Mononuclear cell (primary cell): ENCODE results near the gene NKAIN4. TPM values are rescaled to one million over a fixed set of nuclear protein-coding genes. Genes with fewer than 3 reads are reported as not detected.
A peak's percentile ranks its signal among the peaks of the same experiment; 100 is the strongest.

ENCODE experiments used
- H3K27me3 ChIP-seq: 2 replicates; pipeline ENCODE4 v1.6.0; 2011; ENCODE audit warnings: low read length, control low read depth; ENCODE audit not compliant: insufficient read depth
- H3K4me1 ChIP-seq: 2 replicates; pipeline ENCODE4 v1.5.1; 2011; ENCODE audit warnings: mild to moderate bottlenecking, low read length, control low read depth; ENCODE audit not compliant: insufficient read depth
- H3K4me3 ChIP-seq: 2 replicates; pipeline ENCODE4 v1.5.1; 2011; ENCODE audit warnings: mild to moderate bottlenecking, low read length, moderate library complexity
- H3K9me3 ChIP-seq: 2 replicates; pipeline ENCODE4 v1.5.1; 2011; ENCODE audit warnings: low read depth, mild to moderate bottlenecking, control low read depth, low read length
- total RNA-seq: library from RNA; depleted of rRNA; stranded (reverse); fragments of >200 nt; gene quantifications from one replicate; pipeline ENCODE4 v1.2.3, GENCODE V29; 2012

The NKAIN4 gene
- total RNA-seq, 1 donor = not detected

GRCh38 chr20:63282946-63283345, 28.7 kb upstream of the NKAIN4 start:
- Histone ChIP-seq H3K4me1 (no peaks in the 10 kb centered on the region), H3K4me3 (no peak overlapping the region), H3K9me3 (no peaks in the 10 kb centered on the region), H3K27me3 (no peaks in the 10 kb centered on the region)

- H3K4me1 ChIP-seq = no peaks in the 10 kb centered on the region
- H3K27me3 ChIP-seq = no peaks in the 10 kb centered on the region
- no peaks in the 10 kb centered on the region for H3K9me3 ChIP-seq
- H3K4me3 ChIP-seq = no peak overlapping the region
Observed at GRCh38 chr20:63281742-63282665, 27.7 kb upstream of the NKAIN4 start.

GRCh38 chr20:63280929-63281545, 26.8 kb upstream of the NKAIN4 start:
- Histone ChIP-seq H3K9me3 (no peaks in the 10 kb centered on the region), H3K27me3 (no peaks in the 10 kb centered on the region), H3K4me1 (no peaks in the 10 kb centered on the region), H3K4me3 (no peak overlapping the region)

GRCh38 chr20:63280371-63280770, 26.1 kb upstream of the NKAIN4 start:
- H3K4me1 ChIP-seq = no peaks in the 10 kb centered on the region
- no peak overlapping the region for H3K4me3 ChIP-seq
- H3K27me3 ChIP-seq = no peaks in the 10 kb centered on the region
- H3K9me3 ChIP-seq = no peaks in the 10 kb centered on the region

- Histone ChIP-seq H3K4me3 (no peak overlapping the region), H3K4me1 (no peaks in the 10 kb centered on the region), H3K27me3 (no peaks in the 10 kb centered on the region), H3K9me3 (no peaks in the 10 kb centered on the region)
Observed at GRCh38 chr20:63279931-63280330, 25.7 kb upstream of the NKAIN4 start.

- no peaks in the 10 kb centered on the region for H3K27me3 ChIP-seq
- H3K9me3 ChIP-seq = no peaks in the 10 kb centered on the region
- no peak overlapping the region for H3K4me3 ChIP-seq
- peaks cover 4% of the 10 kb centered on the region for H3K4me1 ChIP-seq
Observed at GRCh38 chr20:63278661-63279060, 24.4 kb upstream of the NKAIN4 start.

- H3K27me3 ChIP-seq = no peaks in the 10 kb centered on the region
- no peak overlapping the region for H3K4me3 ChIP-seq
- peaks cover 10% of the 10 kb centered on the region for H3K4me1 ChIP-seq
- H3K9me3 ChIP-seq = no peaks in the 10 kb centered on the region
Observed at GRCh38 chr20:63277466-63278272, 23.4 kb upstream of the NKAIN4 start.

DNA sequence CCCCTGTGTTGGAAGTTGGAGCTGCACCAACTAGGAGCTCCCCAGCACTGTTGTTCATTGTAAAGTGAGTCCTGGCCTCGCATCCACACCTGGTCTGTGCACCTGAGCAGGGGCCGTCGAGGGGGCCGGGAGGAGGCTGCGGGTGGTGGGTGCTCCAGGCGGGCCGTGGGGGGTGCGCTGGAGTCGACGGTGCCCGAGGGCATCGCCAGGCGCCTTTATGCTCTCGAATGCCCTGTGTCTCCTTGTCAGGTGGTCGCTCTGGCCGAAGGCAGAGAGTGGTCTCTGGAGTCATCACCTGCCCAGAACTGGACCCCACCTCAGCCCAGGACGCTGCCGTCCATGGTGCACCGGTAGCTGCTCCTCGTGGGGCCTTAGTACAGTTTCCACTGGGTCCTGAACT, 22.7 kb upstream of the NKAIN4 start:
- no peak overlapping the region for H3K4me3 ChIP-seq
- H3K4me1 ChIP-seq = peaks cover 12% of the 10 kb centered on the region
- no peaks in the 10 kb centered on the region for H3K9me3 ChIP-seq
- no peaks in the 10 kb centered on the region for H3K27me3 ChIP-seq

DNA sequence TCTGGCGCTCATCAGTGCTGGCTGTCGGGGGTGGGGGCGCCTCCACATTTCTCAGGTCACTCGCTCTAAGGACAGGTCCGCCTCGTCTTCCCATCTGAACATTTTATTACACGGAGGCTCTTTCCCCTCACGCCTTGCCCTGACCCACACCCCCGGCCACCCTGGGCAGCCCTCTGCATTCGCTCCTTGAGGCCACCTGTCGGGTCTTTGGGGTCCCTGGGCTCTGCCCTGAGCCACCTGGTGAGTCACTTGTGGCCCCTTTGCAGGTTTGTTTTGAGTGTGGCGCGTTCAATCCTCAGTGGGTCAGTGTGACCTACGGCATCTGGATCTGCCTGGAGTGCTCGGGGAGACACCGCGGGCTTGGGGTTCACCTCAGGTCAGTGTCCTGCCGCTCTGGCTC, 21.6 kb upstream of the NKAIN4 start:
- Histone ChIP-seq H3K4me3 (no peak overlapping the region), H3K9me3 (no peaks in the 10 kb centered on the region), H3K27me3 (no peaks in the 10 kb centered on the region), H3K4me1 (peaks cover 17% of the 10 kb centered on the region)

DNA sequence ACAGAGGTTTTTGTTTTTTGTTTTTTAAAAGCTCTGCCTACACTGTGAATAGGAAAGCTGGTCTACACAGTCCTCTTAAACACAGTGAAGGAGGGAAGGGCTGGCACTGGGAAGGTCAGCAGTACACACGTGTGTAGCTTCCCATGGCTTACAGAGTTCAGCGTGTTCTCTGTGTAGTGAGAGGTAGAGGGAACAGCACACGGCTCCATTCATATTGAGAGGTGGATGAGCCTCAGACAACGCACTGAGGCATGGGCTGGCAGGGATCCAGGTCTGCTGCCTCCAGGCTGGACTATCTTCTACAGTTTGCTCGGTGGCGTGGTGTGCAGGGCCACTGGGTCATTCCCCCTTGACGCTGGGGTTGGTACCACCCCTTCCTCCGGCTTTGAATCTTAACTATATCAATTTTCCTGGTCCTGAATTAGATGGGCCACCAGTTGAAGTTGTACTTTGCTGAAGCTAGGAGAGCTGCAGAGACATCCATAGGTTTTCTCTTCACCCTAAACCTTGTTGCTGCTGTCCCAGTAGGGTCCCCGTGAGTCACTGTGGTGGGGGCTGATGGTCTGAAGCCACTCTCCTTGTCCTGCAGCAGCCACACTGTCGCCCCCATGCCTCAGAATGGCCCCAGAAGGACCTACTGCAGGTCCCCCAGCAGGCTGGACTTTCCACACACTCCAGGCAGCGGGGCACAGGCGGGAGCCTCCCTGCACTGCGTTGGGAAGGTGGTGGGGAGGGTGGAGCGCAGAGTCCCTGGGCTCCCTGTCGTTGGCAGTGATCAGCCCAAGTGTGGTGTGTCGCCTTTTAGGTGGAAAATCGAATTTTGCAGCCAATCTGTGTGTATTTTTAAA, 20.3 kb upstream of the NKAIN4 start:
- H3K4me3 ChIP-seq = no peak overlapping the region
- no peaks in the 10 kb centered on the region for H3K9me3 ChIP-seq
- H3K4me1 ChIP-seq = peaks cover 17% of the 10 kb centered on the region
- H3K27me3 ChIP-seq = no peaks in the 10 kb centered on the region

DNA sequence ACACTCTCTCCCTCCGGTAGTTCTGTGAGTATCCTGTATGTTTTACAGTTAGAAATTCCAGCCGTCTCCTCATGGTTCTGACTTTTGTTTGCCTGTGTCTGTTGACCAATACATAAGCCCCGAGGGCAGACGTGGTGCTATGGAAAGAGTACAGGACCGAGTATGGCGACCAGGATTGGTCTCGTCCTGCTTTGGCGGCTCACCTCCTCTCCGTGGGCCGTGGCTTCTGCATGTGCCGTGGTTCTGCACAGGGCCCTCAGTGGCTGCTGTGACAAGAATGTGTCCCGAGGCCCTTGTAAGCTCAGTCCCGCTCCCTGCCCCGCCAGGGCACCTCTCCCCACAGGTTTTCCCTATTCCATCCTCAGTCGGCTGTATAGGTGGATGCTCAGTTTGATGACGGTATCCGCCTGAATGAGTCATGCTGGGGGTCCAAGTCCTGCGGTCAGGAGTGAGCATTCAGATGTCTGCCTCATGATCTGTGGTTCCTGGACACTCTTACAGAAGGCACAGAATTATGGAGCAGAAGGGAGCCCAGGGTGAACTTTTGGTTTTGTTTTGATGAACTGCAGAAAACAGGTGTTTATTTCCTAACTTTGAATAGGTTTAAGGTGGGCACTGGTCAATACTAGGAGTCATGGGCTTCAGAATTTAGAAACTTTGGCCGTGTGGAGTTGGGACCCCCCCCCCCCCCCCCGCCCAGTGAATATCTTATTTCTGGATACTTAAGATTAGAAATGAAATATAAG, 19.5 kb upstream of the NKAIN4 start:
- peak overlapping the region; percentile 71 for H3K4me3 ChIP-seq
- peaks cover 17% of the 10 kb centered on the region for H3K4me1 ChIP-seq
- no peaks in the 10 kb centered on the region for H3K9me3 ChIP-seq
- no peaks in the 10 kb centered on the region for H3K27me3 ChIP-seq

GRCh38 chr20:63273059-63273579, 18.9 kb upstream of the NKAIN4 start:
- Histone ChIP-seq H3K4me1 (peaks cover 17% of the 10 kb centered on the region), H3K27me3 (no peaks in the 10 kb centered on the region), H3K4me3 (peak overlapping the region; percentile 71), H3K9me3 (no peaks in the 10 kb centered on the region)

GRCh38 chr20:63272105-63273058, 18.1 kb upstream of the NKAIN4 start, which contains the start of gene ARFGAP1:
Gene ARFGAP1 (plus strand): TSS chr20:63272813. CDS start chr20:63275581, 2,768 bp downstream.
- H3K4me3 ChIP-seq = peak within 1 kb of the TSS; percentile 71
- H3K27me3 ChIP-seq = no peaks in the 10 kb centered on the region
- no peaks in the 10 kb centered on the region for H3K9me3 ChIP-seq
- peaks cover 17% of the 10 kb centered on the region for H3K4me1 ChIP-seq
